HG03135 (cell line): ENCODE data around the gene TARS1.

Experiments used
- ATAC-seq: cut with Tn5 transposase; IDR thresholded peaks from one replicate; pipeline ENCODE4 v1.9.1; 2021; ENCODE audit warnings: mild to moderate bottlenecking, moderate library complexity; ENCODE audit not compliant: unreplicated experiment

Gene TARS1

DNA sequence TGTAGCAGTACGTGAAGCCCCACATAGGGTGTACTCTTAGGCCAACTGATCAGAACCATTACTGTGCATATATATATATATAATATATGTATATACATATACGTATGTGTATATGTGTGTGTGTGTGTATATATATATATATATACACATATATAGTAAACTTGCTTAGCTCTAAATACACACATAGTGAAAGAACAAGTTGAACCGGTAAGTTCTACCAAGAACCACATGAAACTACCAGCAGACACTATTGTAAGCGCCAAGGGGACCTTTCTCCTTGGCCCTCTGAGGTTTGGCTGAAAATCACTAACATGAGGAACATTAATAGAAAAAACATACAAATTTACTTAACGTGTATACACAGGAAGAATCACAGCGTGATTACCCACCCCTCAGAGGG is 1.8 kb upstream of the TARS1 start:
- no peak for ATAC-seq

DNA sequence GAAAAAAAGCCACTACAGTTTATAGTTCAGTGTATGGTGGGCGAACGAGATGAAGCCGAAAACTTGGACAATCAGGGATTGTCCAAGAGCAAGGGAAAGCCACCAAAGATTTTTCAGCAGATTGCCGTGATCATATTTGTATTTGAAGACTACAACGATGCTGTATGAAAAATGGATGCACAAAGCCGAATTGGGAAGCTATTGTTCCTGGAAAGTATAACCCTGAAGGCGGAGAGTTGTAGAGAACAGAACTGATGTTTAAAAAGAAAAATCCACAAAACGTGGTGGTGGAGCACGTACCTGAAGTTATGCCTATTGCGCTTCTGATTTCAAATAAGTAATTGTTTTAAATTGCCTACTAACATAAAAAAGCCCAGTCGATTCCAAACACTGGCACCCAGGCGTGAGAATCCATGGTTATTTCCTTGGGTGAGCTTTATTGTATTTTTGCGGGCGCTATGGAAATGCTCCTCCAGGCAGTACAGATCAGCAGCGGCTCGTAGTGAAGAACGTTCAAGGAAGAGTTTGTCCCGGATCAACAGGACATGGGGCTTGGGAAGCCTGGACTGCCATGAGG is 772 bp upstream of the TARS1 start:
- ATAC-seq: no peak

DNA sequence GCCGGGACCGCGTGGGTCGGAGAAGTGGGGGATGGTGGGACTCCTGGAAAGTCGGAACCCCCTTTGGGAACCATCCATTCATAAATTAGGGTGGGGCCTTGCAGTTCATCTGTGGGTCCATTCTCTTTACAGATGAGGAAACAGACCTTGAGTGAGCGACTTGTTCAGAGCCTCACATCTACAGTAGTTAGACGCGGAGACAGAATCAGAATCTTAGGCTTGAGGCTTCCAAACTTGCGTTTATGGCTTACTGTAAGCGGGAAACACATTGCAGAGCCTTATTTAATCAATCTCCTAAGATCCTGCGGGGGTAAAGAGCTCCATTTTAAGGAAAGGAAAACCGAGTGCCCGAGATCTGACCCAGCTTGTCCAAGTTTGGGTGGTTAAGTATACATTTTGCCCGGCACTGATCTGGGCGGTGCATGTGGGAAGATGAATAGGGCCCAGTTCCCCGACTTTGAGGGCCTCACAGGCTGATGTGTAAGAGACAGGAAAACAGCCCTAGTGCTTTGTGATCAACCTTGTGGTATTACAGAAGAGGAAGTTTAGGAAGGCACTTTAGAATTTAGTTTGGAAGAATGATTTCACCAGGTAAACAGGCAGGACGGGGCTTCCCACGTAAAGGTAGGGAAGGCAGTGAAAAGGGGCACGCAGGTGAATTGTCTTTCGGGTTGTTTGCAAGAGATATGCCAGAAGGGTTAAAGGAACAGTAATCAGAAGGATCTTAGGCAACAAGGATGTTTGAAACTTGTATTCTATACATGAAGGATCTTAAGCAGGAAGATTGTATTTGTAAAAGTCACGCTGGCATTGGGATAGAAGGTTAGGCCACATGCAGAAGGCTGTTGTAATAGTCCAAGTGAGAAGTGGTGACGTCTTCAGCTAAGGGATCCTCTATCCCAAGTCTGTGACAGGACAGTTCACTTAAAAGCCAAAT is 744 bp downstream of the TARS1 start:
- ATAC-seq: no peak

DNA sequence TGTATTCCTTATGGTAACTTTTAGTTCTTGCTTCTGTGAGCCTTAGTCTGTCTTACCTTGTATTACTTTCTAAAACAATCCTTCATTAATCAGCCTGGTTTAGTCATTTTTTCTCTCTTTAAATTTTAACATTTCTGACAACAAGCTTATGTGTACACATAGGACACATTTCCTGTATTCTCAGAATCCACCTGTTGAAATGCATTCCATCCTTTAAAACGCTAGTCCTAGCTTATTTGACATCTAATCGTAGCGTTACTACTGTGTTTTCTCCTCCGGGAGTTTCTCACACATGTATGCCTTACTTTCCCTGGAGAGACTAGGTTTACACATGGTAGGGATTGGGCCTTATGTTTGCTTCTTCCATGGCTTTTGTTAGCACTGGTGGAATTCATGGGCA is 3.8 kb downstream of the TARS1 start:
- ATAC-seq: no peak

DNA sequence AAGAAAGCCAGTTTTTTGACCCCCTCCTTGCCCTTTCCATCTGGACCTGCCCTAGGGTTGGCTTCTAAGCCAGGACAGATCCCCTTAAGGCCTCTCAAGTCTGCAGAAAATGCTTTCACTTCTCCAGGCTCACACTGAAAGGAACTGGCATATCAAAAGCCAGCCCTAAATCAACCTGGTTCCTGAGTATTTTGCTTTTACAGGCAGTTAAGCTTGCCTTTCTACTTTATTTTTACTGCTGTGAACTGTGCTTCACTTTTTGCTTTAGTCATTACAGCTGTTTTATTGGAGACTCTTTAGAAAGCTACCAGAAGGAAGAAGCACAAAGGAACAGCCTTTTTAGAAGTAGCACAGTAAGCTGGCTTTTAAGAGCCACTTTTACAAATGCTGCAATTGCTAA is 5.0 kb downstream of the TARS1 start:
- ATAC-seq: no peak

DNA sequence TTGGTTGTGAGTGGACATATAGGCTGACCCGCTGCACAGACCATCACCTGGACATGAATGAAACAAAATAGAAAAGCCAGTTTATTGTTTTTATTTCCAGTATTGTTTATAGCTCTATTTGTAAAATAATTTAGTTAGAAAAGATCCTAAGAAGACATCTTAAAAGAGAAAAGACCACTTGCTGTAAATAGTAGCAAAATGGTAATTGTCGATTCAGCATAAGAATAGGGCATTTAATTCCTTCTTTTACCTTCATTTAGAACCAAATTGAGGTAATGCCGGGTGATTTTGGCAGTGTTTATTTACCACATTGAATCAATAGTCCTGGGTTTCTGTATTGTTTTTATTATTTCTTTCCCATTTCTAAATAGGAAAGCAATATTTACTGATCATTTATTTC is 7.4 kb downstream of the TARS1 start:
- no peak for ATAC-seq

DNA sequence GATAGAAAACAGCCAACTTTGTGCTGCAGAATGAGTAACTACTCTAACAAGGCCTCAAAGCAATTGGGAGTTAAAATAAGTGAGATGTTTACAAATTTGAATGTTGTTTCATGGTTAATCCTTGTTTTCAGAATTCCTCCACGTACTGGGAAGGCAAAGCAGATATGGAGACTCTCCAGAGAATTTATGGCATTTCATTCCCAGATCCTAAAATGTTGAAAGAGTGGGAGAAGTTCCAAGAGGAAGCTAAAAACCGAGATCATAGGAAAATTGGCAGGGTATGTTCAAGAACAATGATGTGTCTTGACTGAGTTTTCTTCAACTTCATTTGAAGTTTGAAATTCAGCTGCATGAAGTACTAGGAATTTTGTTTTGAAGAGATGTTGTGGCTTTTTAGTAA is 16.4 kb downstream of the TARS1 start:
- no peak for ATAC-seq

DNA sequence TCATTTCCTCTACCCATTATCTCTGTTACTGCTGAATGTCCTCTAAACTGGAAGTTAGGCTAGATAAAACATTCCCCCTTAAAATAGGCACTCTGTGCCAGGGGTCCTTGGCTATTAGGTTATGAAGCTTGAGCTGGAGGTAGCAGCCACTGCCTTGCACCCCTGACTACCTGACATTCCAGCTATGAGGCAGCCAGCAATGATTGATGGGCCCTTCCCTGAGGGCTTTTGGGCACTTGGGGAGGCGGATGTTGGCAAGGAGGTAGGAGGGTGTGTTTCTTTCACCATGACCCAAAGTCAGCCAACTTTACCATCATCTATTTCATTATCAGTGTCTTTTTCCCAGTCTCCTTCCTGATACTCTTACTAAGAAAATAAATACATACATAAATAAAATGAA is 17.1 kb downstream of the TARS1 start:
- no peak for ATAC-seq

DNA sequence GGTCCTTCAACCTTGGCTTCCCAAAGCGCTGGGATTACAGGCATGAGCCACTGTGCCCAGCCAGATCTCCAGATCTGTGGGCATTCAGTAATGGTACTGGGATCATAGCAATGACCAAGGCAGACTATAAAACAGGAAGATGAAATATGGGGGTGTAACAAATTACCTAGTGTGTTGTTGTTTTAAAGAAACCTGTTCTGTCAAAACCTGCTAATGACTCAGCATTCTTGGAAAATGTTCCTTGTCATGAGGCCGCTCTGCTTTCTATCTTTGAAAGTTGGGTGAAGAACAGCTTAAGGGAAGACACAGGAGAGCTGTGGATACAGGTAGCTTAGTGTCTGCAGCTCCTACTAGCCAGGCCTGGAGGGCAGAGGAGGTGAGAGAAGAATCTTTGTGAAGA is 19.4 kb downstream of the TARS1 start:
- no peak for ATAC-seq

DNA sequence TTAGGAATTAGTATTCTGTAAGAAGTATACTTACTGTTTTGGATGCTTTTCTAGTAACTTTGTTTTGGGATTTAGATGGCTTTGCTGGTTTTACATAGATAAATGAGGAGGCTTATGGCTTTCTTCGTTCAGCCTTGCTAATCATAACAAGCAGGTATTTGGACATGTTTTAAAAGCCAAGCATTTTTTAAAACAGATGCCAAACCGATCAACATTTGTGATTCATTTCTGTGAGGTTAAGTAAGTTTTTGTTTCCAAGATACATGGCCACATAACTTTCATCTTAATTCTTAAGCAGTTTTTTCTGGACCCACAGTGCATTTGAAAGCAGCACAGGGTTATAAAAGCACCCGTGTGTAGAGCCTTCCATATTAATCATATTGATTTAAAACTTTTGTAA is 21.7 kb downstream of the TARS1 start:
- no peak for ATAC-seq

DNA sequence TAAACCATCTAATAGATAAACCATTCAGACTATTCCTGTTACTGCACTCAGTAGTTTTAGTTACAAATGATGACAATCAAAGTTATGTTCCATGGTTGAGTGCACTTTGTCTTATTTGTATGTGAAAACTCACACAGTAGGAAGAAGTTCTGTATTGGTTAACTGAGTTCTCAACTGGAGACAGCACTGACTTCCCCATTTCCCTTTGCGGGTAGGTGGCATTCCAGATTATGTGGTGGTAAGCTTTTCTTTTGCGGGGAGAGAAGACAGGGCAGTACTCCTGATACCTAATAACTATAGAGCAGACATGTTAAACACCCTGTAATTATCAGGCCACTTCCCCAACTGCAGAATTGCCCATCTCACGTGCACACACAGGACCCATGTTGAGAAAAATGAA is 24.4 kb downstream of the TARS1 start:
- no peak for ATAC-seq

DNA sequence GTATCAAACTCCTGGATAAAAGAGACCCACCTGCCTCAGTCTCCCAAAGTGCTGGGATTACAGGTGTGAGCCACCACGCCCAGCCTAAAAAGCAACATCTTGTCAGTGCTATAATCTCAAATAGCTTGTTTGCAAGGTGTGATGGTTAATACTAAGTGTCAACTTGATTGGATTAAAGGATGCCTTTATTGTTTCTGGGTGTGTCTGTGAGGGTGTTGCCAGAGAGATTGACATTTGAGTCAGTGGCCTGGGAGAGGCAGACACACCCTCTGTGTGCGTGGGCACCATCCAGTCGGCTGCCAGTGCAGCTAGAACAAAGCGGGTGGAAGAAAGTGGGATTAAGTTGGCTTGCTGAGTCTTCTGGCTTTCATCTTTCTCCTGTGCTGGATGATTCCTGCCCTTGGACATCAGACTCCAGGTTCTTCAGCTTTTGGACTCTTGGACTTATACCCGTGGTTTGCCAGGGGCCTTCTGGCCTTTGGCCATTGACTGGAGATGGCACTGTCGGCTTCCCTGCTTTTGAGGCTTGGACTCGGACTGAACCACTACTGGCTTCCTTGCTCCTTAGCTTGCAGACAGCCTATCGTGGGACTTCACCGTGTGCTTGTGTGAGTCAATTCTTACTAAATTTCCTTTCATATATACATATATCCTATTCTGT is 28.1 kb downstream of the TARS1 start:
- ATAC-seq: no peak

DNA sequence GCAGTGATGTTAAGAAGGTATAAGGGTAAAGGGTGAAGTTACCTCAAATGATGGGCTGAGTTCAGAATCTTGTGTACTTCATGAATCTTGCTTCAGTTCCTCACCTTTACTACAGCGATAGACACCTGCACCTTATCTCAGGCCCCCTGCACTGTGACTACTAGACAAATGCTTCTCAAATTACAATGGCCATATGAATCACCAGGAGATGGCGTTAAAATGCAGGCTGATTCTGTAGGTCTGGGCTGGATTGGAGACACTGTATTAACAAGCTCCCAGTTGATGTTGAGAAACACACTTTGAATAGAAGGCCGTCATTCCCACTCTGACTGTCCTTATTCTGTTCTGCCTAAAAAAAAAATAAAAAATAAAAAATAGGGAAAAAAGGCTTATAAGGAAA is 29.8 kb downstream of the TARS1 start:
- no peak for ATAC-seq

DNA sequence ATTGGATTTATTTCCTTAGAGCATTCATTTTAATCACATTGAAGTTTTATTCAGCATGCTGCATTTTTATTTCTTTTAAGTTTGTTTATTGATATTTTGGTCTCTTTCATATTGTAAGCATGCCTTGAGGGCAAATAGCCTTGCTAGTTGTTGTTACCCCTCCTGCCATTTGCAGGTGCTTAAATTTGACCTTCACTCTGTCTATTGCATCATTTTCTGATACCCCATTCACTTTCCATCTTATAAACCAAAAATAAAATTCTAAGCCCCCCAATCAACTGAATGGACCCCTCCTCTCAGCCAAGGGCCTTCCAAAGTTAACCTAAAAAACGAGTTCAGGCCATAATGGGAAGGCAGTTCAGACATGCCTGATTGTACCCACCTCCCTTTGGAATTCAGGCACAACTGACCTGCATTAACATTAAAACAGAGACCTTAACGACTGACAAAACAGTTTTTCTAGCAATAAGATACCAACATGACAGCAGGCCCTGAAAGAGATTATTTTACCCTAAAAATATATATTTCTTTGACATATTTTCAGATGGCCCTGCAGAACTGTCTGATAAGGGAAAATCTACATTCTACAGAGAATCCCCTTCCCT is 32.1 kb downstream of the TARS1 start:
- ATAC-seq: no peak

DNA sequence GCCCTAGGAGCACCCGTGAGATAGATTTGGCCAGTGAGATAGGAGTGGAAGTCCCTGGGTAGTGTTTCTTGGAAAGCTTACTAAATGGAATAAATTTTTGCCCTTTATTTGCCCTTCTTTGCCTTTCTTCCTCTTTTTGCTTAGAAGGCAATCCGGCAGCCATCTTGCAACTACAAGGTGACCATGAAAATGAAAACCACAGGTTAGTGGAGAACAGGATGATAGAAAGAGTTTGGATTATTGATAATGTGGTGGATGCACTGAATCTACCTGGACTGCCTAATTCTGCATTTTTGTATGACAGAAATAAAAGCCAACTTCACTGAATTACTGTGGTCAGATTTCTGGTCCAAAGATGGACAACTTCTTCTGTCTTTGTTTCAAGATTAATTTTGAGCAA is 33.2 kb downstream of the TARS1 start:
- ATAC-seq: no peak

DNA sequence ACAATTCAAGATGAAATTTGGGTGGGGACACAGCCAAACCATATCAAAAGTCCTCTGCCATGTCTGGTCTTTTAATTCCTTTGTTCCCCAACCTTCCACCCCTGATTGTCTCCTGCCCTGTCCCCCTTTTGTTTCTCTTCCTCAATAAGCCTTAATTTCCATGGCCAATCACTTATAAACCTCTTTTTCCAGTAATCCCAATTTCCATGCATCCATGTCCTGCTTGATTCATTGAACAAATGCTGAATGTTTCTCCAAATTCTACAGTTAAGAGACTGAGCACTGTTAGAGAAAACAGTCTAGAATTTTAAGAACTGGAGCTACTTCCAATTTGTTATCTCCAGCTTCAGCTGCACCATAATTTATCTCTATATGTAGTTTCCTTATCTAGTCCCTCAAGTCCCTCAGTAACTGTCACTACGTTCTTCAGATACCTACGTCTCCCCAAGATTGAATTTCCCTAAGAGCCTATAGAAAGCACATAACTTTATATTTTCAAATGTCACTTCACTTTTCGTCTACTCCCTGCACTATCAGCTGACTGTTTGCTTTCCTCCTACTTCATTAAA is 34.2 kb downstream of the TARS1 start:
- ATAC-seq: no peak

DNA sequence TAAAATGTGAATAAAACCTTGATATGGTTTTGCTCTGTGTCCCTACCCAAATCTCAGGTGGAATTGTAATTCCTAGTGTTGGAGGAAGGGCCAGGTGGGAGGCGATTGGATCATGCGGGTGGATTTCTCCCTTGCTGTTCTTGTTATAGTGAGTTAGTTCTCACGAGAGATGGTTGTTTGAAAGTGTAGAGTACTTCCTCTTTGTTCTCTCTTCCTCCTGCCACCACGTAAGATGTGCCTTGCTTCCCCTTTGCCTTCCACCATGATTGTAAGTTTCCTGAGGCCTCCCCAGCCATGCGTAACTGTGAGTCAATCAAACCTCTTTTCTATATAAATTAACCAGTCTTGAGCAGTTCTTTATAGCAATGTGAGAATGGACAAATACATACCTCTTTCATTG is 34.9 kb downstream of the TARS1 start:
- ATAC-seq: no peak

DNA sequence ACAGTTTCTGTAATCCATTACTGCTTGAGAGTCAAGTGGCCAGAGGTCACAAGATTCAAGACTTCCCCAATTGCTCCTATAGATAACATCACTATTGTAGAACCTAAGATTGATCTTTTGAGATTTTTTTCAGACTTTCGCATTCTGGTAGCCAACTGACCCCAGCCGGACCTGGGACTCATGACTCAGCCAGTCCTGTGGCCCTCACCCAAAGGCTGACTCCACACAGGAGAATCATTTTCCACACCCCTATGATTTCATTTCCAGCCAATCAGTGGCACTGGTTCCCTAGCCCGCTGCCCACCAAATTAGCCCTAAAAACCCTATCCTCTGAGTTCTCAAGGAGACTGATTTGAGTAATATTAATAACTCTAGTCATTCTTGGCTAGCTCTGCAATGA is 36.2 kb downstream of the TARS1 start:
- ATAC-seq: no peak

DNA sequence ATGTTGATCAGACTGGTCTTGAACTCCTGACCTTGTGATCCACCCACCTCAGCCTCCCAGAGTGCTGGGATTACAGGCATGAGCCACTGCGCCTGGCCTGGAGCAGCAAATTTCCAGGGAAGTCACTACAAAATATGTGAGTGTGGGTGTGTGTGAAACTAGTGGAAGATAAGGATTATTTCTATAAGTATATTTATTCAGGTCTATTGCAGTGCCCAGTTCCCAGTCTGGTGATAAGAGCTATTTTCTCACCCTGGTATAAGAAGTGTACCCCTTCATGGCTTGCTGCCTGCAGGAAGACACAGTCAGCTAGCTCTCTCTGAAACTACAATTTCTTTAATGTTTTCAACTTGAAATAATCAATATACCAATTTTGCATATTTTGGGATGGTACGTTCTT is 37.1 kb downstream of the TARS1 start:
- ATAC-seq: no peak

DNA sequence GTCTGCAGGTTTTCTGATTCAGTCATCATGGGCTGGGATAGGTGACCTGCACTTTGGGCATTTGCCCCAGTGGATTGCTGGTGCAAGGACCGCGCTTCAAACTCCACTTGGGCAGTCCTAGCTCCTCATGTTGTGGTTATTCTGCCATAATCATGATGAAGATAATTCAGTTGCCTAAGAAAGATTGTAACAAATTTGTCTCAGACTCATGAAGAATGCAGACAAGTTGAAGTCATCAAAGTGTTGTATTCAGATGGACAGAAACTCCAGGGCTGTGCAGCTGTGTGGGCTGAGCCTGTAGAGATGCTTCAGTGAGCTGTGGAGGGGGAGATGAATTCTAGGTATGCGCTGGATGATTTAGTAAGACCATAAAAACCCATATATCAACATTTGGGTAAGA is 38.5 kb downstream of the TARS1 start:
- no peak for ATAC-seq

DNA sequence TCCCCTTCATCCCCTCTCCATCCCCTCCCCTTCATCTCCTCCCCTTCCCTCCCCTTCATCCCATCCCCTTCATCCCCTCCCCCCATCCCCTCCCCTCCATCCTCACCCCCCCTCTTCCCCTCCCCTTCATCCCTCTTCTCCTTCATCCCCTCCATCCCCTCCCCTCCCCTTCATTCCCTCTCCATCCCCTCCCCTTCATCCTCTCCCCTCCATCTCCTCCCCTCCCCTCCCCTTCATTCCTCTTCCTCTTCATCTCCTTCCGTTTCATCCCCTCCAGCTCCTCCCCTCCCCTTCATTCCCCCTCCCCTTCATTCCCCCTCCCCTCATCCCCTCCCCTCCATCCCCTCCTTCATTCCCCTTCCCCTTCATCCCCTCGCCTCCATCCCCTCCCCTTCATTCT is 40.1 kb downstream of the TARS1 start:
- ATAC-seq: no peak
